Smooth muscle cell of the brain vasculature (primary cell): Measurements from ENCODE around the gene LAMB1.

Experiments used
- DNase-seq: peaks from one replicate; pipeline ENCODE4 v3.0.0-alpha.2; 2012; ENCODE audit warnings: low read depth, low spot score

The LAMB1 gene

DNA sequence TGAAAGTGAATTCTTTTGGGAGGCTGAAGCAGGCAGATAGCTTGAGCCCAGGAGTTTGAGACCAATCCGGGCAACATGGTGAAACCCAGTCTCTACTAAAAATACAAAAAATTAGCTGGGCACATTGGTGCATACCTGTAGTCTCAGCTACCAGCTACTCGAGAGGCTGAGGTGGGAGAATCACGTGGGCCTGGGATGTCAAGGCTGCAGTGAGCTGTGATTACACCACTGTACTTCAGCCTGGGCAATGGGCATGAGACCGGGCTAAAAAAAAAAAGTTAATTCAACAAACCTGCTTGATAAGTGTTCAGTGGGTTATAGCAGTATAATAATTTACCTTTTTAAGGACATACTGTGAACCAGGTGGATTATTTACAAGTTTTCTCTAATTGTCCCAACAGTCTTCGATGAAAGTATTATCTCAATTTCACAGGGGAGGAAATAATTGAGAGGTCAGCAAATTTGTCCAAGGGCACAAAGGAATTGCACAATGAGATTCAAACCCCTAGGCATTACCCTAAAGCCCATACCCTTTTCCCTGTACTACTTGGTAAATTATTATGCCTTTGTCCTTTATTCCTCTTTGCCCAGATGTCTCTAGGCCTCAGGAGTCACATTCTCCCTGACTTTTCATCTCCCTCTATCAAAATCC is 125.1 kb downstream of the LAMB1 start:
- no peak for DNase-seq

DNA sequence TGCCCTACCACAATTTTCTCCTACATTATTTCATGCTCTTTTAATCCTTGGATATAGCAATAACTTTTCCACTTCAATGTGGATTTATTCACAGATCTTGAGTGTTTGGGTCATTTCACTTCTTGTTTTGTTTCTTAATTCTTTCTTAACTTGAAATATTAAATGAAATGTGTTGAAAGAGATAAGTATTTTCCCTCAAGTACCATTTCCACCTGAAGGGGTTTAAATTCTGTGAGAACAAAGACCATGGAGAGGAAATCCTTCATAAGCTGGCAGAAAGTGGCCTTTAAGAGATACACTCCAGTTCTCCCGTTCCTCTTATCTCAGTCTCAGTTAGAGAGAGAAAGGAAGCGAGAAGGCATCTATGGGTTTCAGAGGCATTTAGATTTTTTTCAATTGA is 126.0 kb downstream of the LAMB1 start:
- no peak for DNase-seq

DNA sequence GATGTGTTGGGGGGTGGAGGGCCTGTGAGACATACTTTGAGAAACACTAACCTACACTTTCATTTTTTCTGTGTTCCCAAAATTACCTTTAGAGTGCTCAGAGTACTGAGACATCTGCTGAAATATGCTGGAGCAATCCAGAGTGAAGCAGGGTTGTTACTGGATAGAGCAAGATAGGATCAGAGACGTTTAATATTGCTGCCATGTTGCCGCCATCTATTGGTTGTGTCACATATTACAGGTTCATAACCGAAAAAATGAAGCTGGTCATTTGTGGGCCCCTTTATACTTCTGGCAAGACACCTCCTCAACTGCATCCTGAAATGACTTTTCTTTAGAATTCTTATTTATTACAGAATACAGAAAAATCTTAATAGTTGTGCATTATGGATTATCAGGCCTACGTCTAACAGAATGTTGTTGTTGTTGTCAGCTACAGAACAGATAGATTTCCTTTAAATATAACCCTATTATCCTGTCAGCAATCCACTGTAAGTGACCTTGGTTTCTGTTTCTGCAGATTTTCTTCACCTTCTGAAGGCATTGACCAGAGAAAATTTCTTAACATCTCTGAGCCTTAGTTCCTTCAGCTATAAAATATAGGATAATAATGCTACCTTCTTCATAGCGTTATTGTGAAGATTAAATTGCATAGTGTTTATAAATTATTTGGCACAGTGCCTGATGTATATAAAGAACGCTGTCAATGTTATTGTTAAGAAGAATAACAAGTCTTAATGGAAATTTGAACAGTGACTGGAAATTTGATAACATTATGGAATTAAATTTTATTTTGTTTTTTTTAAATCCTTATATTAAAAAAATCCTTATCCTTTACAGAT is 128.1 kb downstream of the LAMB1 start:
- no peak for DNase-seq

DNA sequence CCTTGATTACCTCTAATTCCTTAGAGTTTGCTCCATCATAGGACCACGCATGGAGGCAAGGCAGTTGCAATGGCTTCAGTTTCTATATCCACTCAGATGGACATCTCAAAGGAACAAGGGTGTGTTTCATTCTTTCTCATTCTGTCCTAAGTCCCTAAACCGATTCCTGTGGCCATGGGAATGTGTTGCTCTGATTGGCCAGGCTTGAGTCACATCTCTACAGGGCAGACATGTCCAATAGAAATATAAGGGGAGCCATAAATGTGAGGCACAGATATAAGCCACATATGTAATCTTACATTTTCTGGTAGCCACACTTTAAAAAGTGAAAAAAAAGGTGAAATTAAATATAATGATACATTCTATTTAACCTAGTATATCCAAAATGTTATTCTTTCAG is 128.8 kb downstream of the LAMB1 start:
- no peak for DNase-seq
